HepG2 (cell line): Measurements from ENCODE around the gene PCGF3. TPM values are rescaled to one million over a fixed set of nuclear protein-coding genes. Genes with fewer than 3 reads are reported as not detected.

Source experiments
- ATAC-seq: fragments of 200-7000 bp; cut with Tn5 transposase; 3 replicates; pipeline ENCODE4 v1.9.1; 2020; ENCODE audit warnings: mild to moderate bottlenecking, moderate library complexity
- BruUV-seq: library from RNA; stranded (reverse); fragments of 400-500 nt; replicated peaks from 2 replicates; lab custom pipeline; 2021; lab: Mats Ljungman, UMichigan
- CTCF ChIA-PET: fragments of 300-600 bp; formaldehyde crosslinking; extraction: SDS; loops from one replicate; lab custom pipeline; 2021; ENCODE audit warnings: low total read pairs, inconsistent platforms, low intra/inter-chr PET ratio; lab: Yijun Ruan, JAX
- POLR2A ChIA-PET: fragments of 350-600 bp; sonication (Branson Sonifier 250); formaldehyde crosslinking; loops from one replicate; lab custom pipeline; 2020; ENCODE audit warnings: antibody characterized with exemption, inconsistent platforms; lab: Yijun Ruan, JAX
- DNase-seq: peaks from one replicate; pipeline ENCODE4 v3.0.0-alpha.2; 2015; ENCODE audit warnings: low spot score
- FAIRE-seq: peaks from 3 replicates; lab custom pipeline; 2011; peaks lifted over from hg19 to GRCh38; lab: Jason Lieb, UNC
- H2AFZ ChIP-seq: one replicate; pipeline ENCODE4 v1.6.1; 2011; ENCODE audit warnings: low read length, inconsistent platforms
- H3K27ac ChIP-seq: fragments of 300-600 bp; 3 replicates; pipeline ENCODE4 v1.8.0; 2011; ENCODE audit warnings: mixed run types, mild to moderate bottlenecking, mixed read lengths, low read length, inconsistent platforms; ENCODE audit not compliant: insufficient read depth; ENCODE audit errors: extremely low read length
- H3K27me3 ChIP-seq, 2 experiments: fragments of 200-600 bp in 1 of 2; 2 replicates in 1 of 2; 3 replicates in 1 of 2; pipeline versions ENCODE4 v1.6.0 to v1.8.0; 2011; ENCODE audit warnings: low read length in 2 of 2, mild to moderate bottlenecking in 2 of 2, moderate library complexity in 2 of 2, inconsistent platforms in 1 of 2; ENCODE audit not compliant: insufficient read depth in 2 of 2, control insufficient read depth in 1 of 2
- H3K36me3 ChIP-seq, 2 experiments: fragments of 200-600 bp in 1 of 2; replicated peaks in 1 of 2; 2 replicates in 1 of 2; 3 replicates in 1 of 2; pipeline versions ENCODE4 v1.5.1 to v1.8.0; 2011; ENCODE audit warnings: low read length in 2 of 2, inconsistent platforms in 1 of 2; ENCODE audit not compliant: insufficient read depth in 2 of 2, control insufficient read depth in 1 of 2
- H3K4me1 ChIP-seq: 2 replicates; pipeline ENCODE4 v1.5.1; 2012; ENCODE audit warnings: low read length, inconsistent platforms; ENCODE audit not compliant: insufficient read depth
- H3K4me2 ChIP-seq: 2 replicates; pipeline ENCODE4 v1.6.0; 2011; ENCODE audit warnings: low read depth, low read length, inconsistent platforms
- H3K4me3 ChIP-seq, 3 experiments: fragments of 200-600 bp in 1 of 3; sonication (generic), shearing (Covaris generic) in 1 of 3; replicated peaks in 1 of 3; 2 replicates each; pipeline ENCODE4 v1.5.1; 2011 to 2016; ENCODE audit warnings: low read length in 3 of 3, inconsistent platforms in 2 of 3, low read depth in 2 of 3, mild to moderate bottlenecking in 2 of 3, control low read depth in 1 of 3, mixed read lengths in 1 of 3; ENCODE audit not compliant: insufficient read depth in 1 of 3
- H3K79me2 ChIP-seq: one replicate; pipeline ENCODE4 v1.6.1; 2011; ENCODE audit warnings: low read length, inconsistent platforms; ENCODE audit not compliant: insufficient read depth
- H3K9ac ChIP-seq: 2 replicates; pipeline ENCODE4 v1.6.0; 2011; ENCODE audit warnings: mild to moderate bottlenecking, low read depth, low read length, inconsistent platforms; ENCODE audit not compliant: insufficient read depth
- H3K9me3 ChIP-seq: 2 replicates; pipeline ENCODE4 v1.5.1; 2012; ENCODE audit warnings: mild to moderate bottlenecking, low read length
- H4K20me1 ChIP-seq: 2 replicates; pipeline ENCODE4 v1.6.0; 2011; ENCODE audit warnings: inconsistent platforms, mild to moderate bottlenecking, low read length, moderate library complexity; ENCODE audit not compliant: insufficient read depth
- AGO2 ChIP-seq: fragments of 200-400 bp; formaldehyde crosslinking; optimal IDR thresholded peaks from 2 replicates; pipeline ENCODE3; 2017; ENCODE audit warnings: mild to moderate bottlenecking, low read depth, low read length, moderate library complexity
- CAMTA2 ChIP-seq: sonication (generic); formaldehyde crosslinking; IDR thresholded peaks from 2 replicates; pipeline ENCODE4 v1.4.0; 2020; ENCODE audit warnings: mild to moderate bottlenecking, missing genetic modification reagents, borderline replicate concordance
- CENPX ChIP-seq: sonication (generic); formaldehyde crosslinking; IDR thresholded peaks from 2 replicates; pipeline ENCODE4 v1.9.0; 2021; ENCODE audit warnings: mild to moderate bottlenecking, missing genetic modification reagents, moderate library complexity
- KDM4B ChIP-seq: sonication (generic); formaldehyde crosslinking; IDR thresholded peaks from 2 replicates; pipeline ENCODE4 v1.4.0; 2020; ENCODE audit warnings: missing genetic modification reagents
- NCOA1 ChIP-seq: sonication (generic); formaldehyde crosslinking; IDR thresholded peaks from 2 replicates; pipeline ENCODE4 v1.9.0; 2021; ENCODE audit warnings: missing genetic modification reagents
- RXRB ChIP-seq: IDR thresholded peaks from 2 replicates; pipeline ENCODE4 v1.6.1; 2016; ENCODE audit warnings: borderline replicate concordance, missing genetic modification reagents, missing compliant biosample characterization
- SAFB2 ChIP-seq: sonication (generic); formaldehyde crosslinking; IDR thresholded peaks from 2 replicates; pipeline ENCODE4 v1.5.1; 2020; ENCODE audit warnings: missing genetic modification reagents, low read depth, mild to moderate bottlenecking, borderline replicate concordance
- SOX5 ChIP-seq: IDR thresholded peaks from 2 replicates; pipeline ENCODE4 v1.6.1; 2016; ENCODE audit warnings: borderline replicate concordance
- TFDP1 ChIP-seq: IDR thresholded peaks from 2 replicates; pipeline ENCODE4 v1.6.1; 2016; ENCODE audit warnings: missing compliant biosample characterization, missing genetic modification reagents, borderline replicate concordance
- TFE3 ChIP-seq: IDR thresholded peaks from 2 replicates; pipeline ENCODE4 v1.6.1; 2016
- ZNF564 ChIP-seq: sonication (generic); formaldehyde crosslinking; IDR thresholded peaks from 2 replicates; pipeline ENCODE4 v1.8.1; 2023; ENCODE audit warnings: mild to moderate bottlenecking, missing genetic modification reagents
- ZNF569 ChIP-seq: sonication (generic); formaldehyde crosslinking; IDR thresholded peaks from 2 replicates; pipeline ENCODE4 v1.5.0; 2020; ENCODE audit warnings: mild to moderate bottlenecking, missing genetic modification reagents, moderate library complexity, borderline replicate concordance
- ZNF788 ChIP-seq: sonication (generic); formaldehyde crosslinking; IDR thresholded peaks from 2 replicates; pipeline ENCODE4 v1.5.0; 2020; ENCODE audit warnings: mild to moderate bottlenecking, missing genetic modification reagents, borderline replicate concordance
- ZSCAN22 ChIP-seq: sonication (generic); formaldehyde crosslinking; IDR thresholded peaks from 2 replicates; pipeline ENCODE4 v1.4.0; 2020; ENCODE audit warnings: mild to moderate bottlenecking, missing genetic modification reagents
- WGBS: methylation state at CpG from one replicate; pipeline ENCODE4 v1.1.6; 2017; ENCODE audit warnings: low lambda C conversion rate; 5-methylcytosine and 5-hydroxymethylcytosine counted together
- in situ Hi-C: cut with HindIII; loops from 2 replicates; pipeline ENCODE4 v1.10.0; 2017; ENCODE audit warnings: low pct_unique_long_range_greater_than_20kb; ENCODE audit not compliant: extremely low pct_ligation_motif_present
- intact Hi-C: fragments of 100-400 bp; cut with micrococcal nuclease; formaldehyde crosslinking; loops from one replicate; pipeline ENCODE4 v1.10.0; 2022; ENCODE audit not compliant: unreplicated experiment
- polyA plus RNA-seq, 8 experiments: library from polyadenylated mRNA; depleted of rRNA in 3 of 8; stranded (reverse) in 7 of 8; unstranded in 1 of 8; fragments of >200 nt; fragmentation: Illumina TruSeq in 4 of 8; extraction: Trizol in 4 of 8; gene quantifications; 2 replicates each; pipeline versions ENCODE4 v1.2.1 to v1.2.3, GENCODE V29; 2011 to 2016; ENCODE audit warnings: low read depth in 4 of 8, missing spikeins in 1 of 8, mixed read lengths in 1 of 8; ENCODE audit not compliant: insufficient read depth in 1 of 8
- total RNA-seq, 5 experiments: library from RNA; depleted of rRNA; stranded (reverse); fragments of >200 nt; fragmentation: Illumina TruSeq; extraction: Trizol; gene quantifications; 2 replicates each; pipeline ENCODE4 v1.2.3, GENCODE V29; 2016; ENCODE audit warnings: low read depth in 1 of 5

Gene PCGF3
- total and polyA plus RNA-seq, 2 of the 13 experiments (the other 11 are each of a cell fraction or from before 2014, with no cell fraction given): 28.6 to 66.2 TPM

GRCh38 chr4:726235-726787 lies 20.7 kb downstream of the PCGF3 start:
- Histone ChIP-seq H3K27me3 (no peaks in the 10 kb centered on the region; a peak in 1 of 5 replicates), H3K4me1 (peaks cover 17% of the 10 kb centered on the region), H3K9me3 (no peaks in the 10 kb centered on the region), H3K27ac (no peak overlapping the region), H3K9ac (no peak overlapping the region), H3K4me3 (no peak overlapping the region), H3K79me2 (peaks cover 31% of the 10 kb centered on the region), H3K36me3 (peaks cover 4 to 11% of the 10 kb centered on the region in 2 experiments; a peak in 3 of 5 replicates), H4K20me1 (peaks cover 20% of the 10 kb centered on the region; the same call in 1 of the 2 replicates), H3K4me2 (no peak overlapping the region), H2AFZ (no peak overlapping the region)
- intact Hi-C loops: no loop called here
- ChIA-PET CTCF (no interaction called here), POLR2A (no interaction called here)
- DNase-seq (no peak), FAIRE-seq (no peak), ATAC-seq (no peak)
- in situ Hi-C loops: no loop called here
- WGBS: 95% methylated on average over 7 of the region's 16 CpGs
- TF ChIP-seq AGO2 (no peak), SAFB2 (CRISPR knock-in tag) (no peak), ZNF569 (CRISPR knock-in tag) (no peak), NCOA1 (CRISPR knock-in tag) (no peak), TFE3 (no peak), ZSCAN22 (CRISPR knock-in tag) (no peak), ZNF788 (CRISPR knock-in tag) (no peak), ZNF564 (no peak), CENPX (CRISPR knock-in tag) (no peak), RXRB (CRISPR knock-in tag) (no peak), TFDP1 (CRISPR knock-in tag) (no peak), CAMTA2 (CRISPR knock-in tag) (no peak), SOX5 (CRISPR knock-in tag) (no peak), KDM4B (CRISPR knock-in tag) (no peak)
- BruUV-seq: no TSS peak
